HepG2 (cell line): ENCODE measurements around the gene SH3YL1. TPM values are rescaled to one million over a fixed set of nuclear protein-coding genes. Genes with fewer than 3 reads are reported as not detected.

Experiments used
- ATF6 ChIP-seq: sonication (generic); formaldehyde crosslinking; conservative IDR thresholded peaks from 2 replicates; pipeline ENCODE4 v1.4.0; 2020; ENCODE audit warnings: missing genetic modification reagents
- DRAP1 ChIP-seq: IDR thresholded peaks from 2 replicates; pipeline ENCODE4 v1.6.1; 2016; ENCODE audit warnings: missing genetic modification reagents, missing compliant biosample characterization
- KMT2A ChIP-seq: sonication (generic); formaldehyde crosslinking; IDR thresholded peaks from 2 replicates; pipeline ENCODE4 v1.4.0; 2020; ENCODE audit warnings: missing genetic modification reagents
- MLXIP ChIP-seq: sonication (generic); formaldehyde crosslinking; IDR thresholded peaks from 2 replicates; pipeline ENCODE4 v1.9.0; 2021; ENCODE audit warnings: missing genetic modification reagents, borderline replicate concordance
- PHF20 ChIP-seq: sonication (generic); formaldehyde crosslinking; IDR thresholded peaks from 2 replicates; pipeline ENCODE4 v1.5.0; 2020; ENCODE audit warnings: mild to moderate bottlenecking, missing genetic modification reagents
- PHF21A ChIP-seq: sonication (generic); formaldehyde crosslinking; IDR thresholded peaks from 2 replicates; pipeline ENCODE4 v1.5.0; 2020; ENCODE audit warnings: mild to moderate bottlenecking, missing genetic modification reagents
- TEAD2 ChIP-seq: sonication (generic); formaldehyde crosslinking; IDR thresholded peaks from 2 replicates; pipeline ENCODE4 v1.9.0; 2021; ENCODE audit warnings: missing genetic modification reagents
- TFAP4 ChIP-seq: sonication (generic); IDR thresholded peaks from 2 replicates; pipeline ENCODE4 v1.6.1; 2016; ENCODE audit warnings: low read depth, borderline replicate concordance
- TGIF2 ChIP-seq: IDR thresholded peaks from 2 replicates; pipeline ENCODE4 v1.6.1; 2016; ENCODE audit warnings: control low read depth, missing compliant biosample characterization
- ZNF281 ChIP-seq: sonication (generic); formaldehyde crosslinking; IDR thresholded peaks from 2 replicates; pipeline ENCODE4 v1.4.0; 2020; ENCODE audit warnings: missing genetic modification reagents, borderline replicate concordance
- ZNF607 ChIP-seq: sonication (generic); formaldehyde crosslinking; IDR thresholded peaks from 2 replicates; pipeline ENCODE4 v1.5.1; 2020; ENCODE audit warnings: missing genetic modification reagents, mild to moderate bottlenecking, borderline replicate concordance
- ZSCAN5A ChIP-seq: sonication (generic); formaldehyde crosslinking; IDR thresholded peaks from 2 replicates; pipeline ENCODE4 v1.8.0; 2022; ENCODE audit warnings: mild to moderate bottlenecking, missing genetic modification reagents, borderline replicate concordance
- polyA plus RNA-seq, 8 experiments: library from polyadenylated mRNA; depleted of rRNA in 3 of 8; stranded (reverse) in 7 of 8; unstranded in 1 of 8; fragments of >200 nt; fragmentation: Illumina TruSeq in 4 of 8; extraction: Trizol in 4 of 8; gene quantifications; 2 replicates each; pipeline versions ENCODE4 v1.2.1 to v1.2.3, GENCODE V29; 2011 to 2016; ENCODE audit warnings: low read depth in 4 of 8, missing spikeins in 1 of 8, mixed read lengths in 1 of 8; ENCODE audit not compliant: insufficient read depth in 1 of 8
- total RNA-seq, 5 experiments: library from RNA; depleted of rRNA; stranded (reverse); fragments of >200 nt; fragmentation: Illumina TruSeq; extraction: Trizol; gene quantifications; 2 replicates each; pipeline ENCODE4 v1.2.3, GENCODE V29; 2016; ENCODE audit warnings: low read depth in 1 of 5

SH3YL1 gene
- total and polyA plus RNA-seq, 2 of the 13 experiments (the other 11 are each of a cell fraction or from before 2014, with no cell fraction given), result 13.0 to 48.2 TPM

- TF ChIP-seq ATF6 (CRISPR knock-in tag), result peak; percentile 88; the same call in 1 of the 2 replicates
- no peak for TF ChIP-seq ZNF281 (CRISPR knock-in tag)
- peak; percentile 41; the same call in 1 of the 2 replicates for TF ChIP-seq PHF21A
- TF ChIP-seq MLXIP (CRISPR knock-in tag), result 0 out of 2 replicates have a peak, but pooled peaks have one; percentile 57
- no peak for TF ChIP-seq PHF20 (CRISPR knock-in tag)
- 0 out of 2 replicates have a peak, but pooled peaks have one; percentile 42 for TF ChIP-seq ZSCAN5A (CRISPR knock-in tag)
- 0 out of 2 replicates have a peak, but pooled peaks have one; percentile 41 for TF ChIP-seq KMT2A
- peak; percentile 36; the same call in 1 of the 2 replicates for TF ChIP-seq TFAP4
- peak; percentile 30; the same call in 1 of the 2 replicates for TF ChIP-seq TGIF2 (CRISPR knock-in tag)
- no peak for TF ChIP-seq DRAP1
- 0 out of 2 replicates have a peak, but pooled peaks have one; percentile 14 for TF ChIP-seq ZNF607
- TF ChIP-seq TEAD2 (CRISPR knock-in tag), result no peak
These were observed 26.4 kb upstream of the SH3YL1 start (continued) for GRCh38 chr2:290090-290722.
